ENCODE measurements around the gene OR52E6. TPM values are rescaled to one million over a fixed set of nuclear protein-coding genes. Genes with fewer than 3 reads are reported as not detected.
A peak's percentile ranks its signal among the peaks of the same experiment; 100 is the strongest.

Gene OR52E6
- total and polyA plus RNA-seq, 2 experiments from 2014 or later, result not detected

DNA sequence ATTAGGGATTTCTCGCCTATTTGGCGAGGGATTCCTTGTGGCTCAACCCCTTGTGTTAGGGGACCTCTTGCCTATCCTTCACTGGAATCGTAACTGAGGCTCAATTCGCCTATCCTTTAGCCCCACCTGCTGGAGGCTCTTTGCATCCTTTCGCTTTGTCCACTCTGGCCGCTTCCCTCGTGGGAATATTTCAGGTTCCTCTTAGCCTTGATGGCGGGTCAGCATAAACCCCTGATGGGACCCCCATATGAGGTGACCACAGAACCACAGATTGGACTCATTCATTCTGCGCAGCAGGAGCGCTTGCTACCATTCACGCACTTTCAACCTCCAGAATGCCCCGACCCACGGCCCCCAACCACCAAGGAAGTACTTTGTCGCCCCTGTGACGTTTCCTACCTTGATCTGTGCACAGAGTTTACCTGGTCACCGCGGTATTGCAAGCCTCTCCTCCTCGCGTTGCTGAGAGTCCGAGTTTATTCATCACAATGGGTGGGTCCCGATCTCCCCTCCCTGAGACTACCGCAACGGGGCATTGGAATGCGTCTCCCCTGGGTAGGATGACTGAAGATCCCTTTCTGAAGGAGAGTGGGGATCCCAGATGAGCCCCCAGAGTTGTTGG, 33.1 kb downstream of the OR52E6 start, which contains the start of gene OR52N2:
Gene OR52N2, plus strand, starts transcription at position 425 of the 622 bp plus-strand sequence. CDS start 11,412 bp downstream, outside the sequence.
- ATAC-seq, result peak; percentile 93
- peaks cover 10% of the 10 kb centered on the region for H3K9me3 Mint-ChIP-seq
- no peaks in the 10 kb centered on the region for H3K36me3 ChIP-seq (ENCODE audit: insufficient read depth)
- H3K27me3 Mint-ChIP-seq (ENCODE audit: insufficient read depth, low read depth, poor library complexity), result peaks cover 2% of the 10 kb centered on the region
- no peak for TF ChIP-seq POLR2AphosphoS5 (IDR thresholded peaks at IDR 0.05; ENCODE audit: low read depth)
- no peak for TF ChIP-seq NANOG (IDR thresholded peaks at IDR 0.05; ENCODE audit: borderline replicate concordance)
- TF ChIP-seq EZH2 (IDR thresholded peaks at IDR 0.05; ENCODE audit: low read depth, unreplicated experiment), result no peak
- peak; percentile 39; the same call in 1 of the 2 replicates for TF ChIP-seq CREB1 (CRISPR knock-in tag; IDR thresholded peaks at IDR 0.05; ENCODE audit: low read depth)
- no peak for TF ChIP-seq JUNB (IDR thresholded peaks at IDR 0.05; ENCODE audit: unreplicated experiment)
- TF ChIP-seq EZH2phosphoT487 (IDR thresholded peaks at IDR 0.05; ENCODE audit: unreplicated experiment), result no peak
- TF ChIP-seq, protein P1, sequence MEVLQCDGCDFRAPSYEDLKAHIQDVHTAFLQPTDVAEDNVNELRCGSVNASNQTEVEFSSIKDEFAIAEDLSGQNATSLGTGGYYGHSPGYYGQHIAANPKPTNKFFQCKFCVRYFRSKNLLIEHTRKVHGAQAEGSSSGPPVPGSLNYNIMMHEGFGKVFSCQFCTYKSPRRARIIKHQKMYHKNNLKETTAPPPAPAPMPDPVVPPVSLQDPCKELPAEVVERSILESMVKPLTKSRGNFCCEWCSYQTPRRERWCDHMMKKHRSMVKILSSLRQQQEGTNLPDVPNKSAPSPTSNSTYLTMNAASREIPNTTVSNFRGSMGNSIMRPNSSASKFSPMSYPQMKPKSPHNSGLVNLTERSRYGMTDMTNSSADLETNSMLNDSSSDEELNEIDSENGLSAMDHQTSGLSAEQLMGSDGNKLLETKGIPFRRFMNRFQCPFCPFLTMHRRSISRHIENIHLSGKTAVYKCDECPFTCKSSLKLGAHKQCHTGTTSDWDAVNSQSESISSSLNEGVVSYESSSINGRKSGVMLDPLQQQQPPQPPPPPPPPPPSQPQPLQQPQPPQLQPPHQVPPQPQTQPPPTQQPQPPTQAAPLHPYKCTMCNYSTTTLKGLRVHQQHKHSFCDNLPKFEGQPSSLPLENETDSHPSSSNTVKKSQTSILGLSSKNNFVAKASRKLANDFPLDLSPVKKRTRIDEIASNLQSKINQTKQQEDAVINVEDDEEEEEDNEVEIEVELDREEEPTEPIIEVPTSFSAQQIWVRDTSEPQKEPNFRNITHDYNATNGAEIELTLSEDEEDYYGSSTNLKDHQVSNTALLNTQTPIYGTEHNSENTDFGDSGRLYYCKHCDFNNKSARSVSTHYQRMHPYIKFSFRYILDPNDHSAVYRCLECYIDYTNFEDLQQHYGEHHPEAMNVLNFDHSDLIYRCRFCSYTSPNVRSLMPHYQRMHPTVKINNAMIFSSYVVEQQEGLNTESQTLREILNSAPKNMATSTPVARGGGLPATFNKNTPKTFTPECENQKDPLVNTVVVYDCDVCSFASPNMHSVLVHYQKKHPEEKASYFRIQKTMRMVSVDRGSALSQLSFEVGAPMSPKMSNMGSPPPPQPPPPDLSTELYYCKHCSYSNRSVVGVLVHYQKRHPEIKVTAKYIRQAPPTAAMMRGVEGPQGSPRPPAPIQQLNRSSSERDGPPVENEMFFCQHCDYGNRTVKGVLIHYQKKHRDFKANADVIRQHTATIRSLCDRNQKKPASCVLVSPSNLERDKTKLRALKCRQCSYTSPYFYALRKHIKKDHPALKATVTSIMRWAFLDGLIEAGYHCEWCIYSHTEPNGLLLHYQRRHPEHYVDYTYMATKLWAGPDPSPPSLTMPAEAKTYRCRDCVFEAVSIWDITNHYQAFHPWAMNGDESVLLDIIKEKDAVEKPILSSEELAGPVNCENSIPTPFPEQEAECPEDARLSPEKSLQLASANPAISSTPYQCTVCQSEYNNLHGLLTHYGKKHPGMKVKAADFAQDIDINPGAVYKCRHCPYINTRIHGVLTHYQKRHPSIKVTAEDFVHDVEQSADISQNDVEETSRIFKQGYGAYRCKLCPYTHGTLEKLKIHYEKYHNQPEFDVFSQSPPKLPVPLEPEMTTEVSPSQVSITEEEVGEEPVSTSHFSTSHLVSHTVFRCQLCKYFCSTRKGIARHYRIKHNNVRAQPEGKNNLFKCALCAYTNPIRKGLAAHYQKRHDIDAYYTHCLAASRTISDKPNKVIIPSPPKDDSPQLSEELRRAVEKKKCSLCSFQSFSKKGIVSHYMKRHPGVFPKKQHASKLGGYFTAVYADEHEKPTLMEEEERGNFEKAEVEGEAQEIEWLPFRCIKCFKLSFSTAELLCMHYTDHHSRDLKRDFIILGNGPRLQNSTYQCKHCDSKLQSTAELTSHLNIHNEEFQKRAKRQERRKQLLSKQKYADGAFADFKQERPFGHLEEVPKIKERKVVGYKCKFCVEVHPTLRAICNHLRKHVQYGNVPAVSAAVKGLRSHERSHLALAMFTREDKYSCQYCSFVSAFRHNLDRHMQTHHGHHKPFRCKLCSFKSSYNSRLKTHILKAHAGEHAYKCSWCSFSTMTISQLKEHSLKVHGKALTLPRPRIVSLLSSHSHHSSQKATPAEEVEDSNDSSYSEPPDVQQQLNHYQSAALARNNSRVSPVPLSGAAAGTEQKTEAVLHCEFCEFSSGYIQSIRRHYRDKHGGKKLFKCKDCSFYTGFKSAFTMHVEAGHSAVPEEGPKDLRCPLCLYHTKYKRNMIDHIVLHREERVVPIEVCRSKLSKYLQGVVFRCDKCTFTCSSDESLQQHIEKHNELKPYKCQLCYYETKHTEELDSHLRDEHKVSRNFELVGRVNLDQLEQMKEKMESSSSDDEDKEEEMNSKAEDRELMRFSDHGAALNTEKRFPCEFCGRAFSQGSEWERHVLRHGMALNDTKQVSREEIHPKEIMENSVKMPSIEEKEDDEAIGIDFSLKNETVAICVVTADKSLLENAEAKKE (CRISPR knock-in tag; IDR thresholded peaks at IDR 0.05), result no peak
- no peak for TF ChIP-seq ZNF114 (CRISPR knock-in tag; IDR thresholded peaks at IDR 0.05)
- TF ChIP-seq, protein P2, sequence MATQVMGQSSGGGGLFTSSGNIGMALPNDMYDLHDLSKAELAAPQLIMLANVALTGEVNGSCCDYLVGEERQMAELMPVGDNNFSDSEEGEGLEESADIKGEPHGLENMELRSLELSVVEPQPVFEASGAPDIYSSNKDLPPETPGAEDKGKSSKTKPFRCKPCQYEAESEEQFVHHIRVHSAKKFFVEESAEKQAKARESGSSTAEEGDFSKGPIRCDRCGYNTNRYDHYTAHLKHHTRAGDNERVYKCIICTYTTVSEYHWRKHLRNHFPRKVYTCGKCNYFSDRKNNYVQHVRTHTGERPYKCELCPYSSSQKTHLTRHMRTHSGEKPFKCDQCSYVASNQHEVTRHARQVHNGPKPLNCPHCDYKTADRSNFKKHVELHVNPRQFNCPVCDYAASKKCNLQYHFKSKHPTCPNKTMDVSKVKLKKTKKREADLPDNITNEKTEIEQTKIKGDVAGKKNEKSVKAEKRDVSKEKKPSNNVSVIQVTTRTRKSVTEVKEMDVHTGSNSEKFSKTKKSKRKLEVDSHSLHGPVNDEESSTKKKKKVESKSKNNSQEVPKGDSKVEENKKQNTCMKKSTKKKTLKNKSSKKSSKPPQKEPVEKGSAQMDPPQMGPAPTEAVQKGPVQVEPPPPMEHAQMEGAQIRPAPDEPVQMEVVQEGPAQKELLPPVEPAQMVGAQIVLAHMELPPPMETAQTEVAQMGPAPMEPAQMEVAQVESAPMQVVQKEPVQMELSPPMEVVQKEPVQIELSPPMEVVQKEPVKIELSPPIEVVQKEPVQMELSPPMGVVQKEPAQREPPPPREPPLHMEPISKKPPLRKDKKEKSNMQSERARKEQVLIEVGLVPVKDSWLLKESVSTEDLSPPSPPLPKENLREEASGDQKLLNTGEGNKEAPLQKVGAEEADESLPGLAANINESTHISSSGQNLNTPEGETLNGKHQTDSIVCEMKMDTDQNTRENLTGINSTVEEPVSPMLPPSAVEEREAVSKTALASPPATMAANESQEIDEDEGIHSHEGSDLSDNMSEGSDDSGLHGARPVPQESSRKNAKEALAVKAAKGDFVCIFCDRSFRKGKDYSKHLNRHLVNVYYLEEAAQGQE (IDR thresholded peaks at IDR 0.05; ENCODE audit: unreplicated experiment), result no peak
- TF ChIP-seq, protein P3, sequence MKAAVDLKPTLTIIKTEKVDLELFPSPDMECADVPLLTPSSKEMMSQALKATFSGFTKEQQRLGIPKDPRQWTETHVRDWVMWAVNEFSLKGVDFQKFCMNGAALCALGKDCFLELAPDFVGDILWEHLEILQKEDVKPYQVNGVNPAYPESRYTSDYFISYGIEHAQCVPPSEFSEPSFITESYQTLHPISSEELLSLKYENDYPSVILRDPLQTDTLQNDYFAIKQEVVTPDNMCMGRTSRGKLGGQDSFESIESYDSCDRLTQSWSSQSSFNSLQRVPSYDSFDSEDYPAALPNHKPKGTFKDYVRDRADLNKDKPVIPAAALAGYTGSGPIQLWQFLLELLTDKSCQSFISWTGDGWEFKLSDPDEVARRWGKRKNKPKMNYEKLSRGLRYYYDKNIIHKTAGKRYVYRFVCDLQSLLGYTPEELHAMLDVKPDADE (IDR thresholded peaks at IDR 0.05), result no peak
- TF ChIP-seq, protein P4, sequence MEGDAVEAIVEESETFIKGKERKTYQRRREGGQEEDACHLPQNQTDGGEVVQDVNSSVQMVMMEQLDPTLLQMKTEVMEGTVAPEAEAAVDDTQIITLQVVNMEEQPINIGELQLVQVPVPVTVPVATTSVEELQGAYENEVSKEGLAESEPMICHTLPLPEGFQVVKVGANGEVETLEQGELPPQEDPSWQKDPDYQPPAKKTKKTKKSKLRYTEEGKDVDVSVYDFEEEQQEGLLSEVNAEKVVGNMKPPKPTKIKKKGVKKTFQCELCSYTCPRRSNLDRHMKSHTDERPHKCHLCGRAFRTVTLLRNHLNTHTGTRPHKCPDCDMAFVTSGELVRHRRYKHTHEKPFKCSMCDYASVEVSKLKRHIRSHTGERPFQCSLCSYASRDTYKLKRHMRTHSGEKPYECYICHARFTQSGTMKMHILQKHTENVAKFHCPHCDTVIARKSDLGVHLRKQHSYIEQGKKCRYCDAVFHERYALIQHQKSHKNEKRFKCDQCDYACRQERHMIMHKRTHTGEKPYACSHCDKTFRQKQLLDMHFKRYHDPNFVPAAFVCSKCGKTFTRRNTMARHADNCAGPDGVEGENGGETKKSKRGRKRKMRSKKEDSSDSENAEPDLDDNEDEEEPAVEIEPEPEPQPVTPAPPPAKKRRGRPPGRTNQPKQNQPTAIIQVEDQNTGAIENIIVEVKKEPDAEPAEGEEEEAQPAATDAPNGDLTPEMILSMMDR (conservative IDR thresholded peaks at IDR 0.05; ENCODE audit: low read depth in 2 of 2), result peak; percentile 92 to 97
- no peak for TF ChIP-seq STAT1 (IDR thresholded peaks at IDR 0.05; ENCODE audit: unreplicated experiment)
- no peak for TF ChIP-seq ZNF331 (CRISPR knock-in tag; IDR thresholded peaks at IDR 0.05; ENCODE audit: low read depth)
- peak within 1 kb of the TSS; percentile 58 for H3K4me3 ChIP-seq
- peaks cover 18% of the 10 kb centered on the region for H3K4me1 ChIP-seq (ENCODE audit: insufficient read depth)
- H3K4me3 Mint-ChIP-seq, result peak within 1 kb of the TSS; percentile 74; the same call in 2 of the 3 replicates
- no peaks in the 10 kb centered on the region for H3K27me3 ChIP-seq (ENCODE audit: insufficient read depth)
- 0 out of 2 replicates have a peak within 1 kb of the TSS, but pooled peaks have one; percentile 25 for H3K27ac Mint-ChIP-seq
- DNase-seq (ENCODE audit: low spot score), result peak; percentile 88
- H3K4me2 ChIP-seq, result peak within 1 kb of the TSS; percentile 78
- H3K4me1 Mint-ChIP-seq, result peaks cover 27% of the 10 kb centered on the region
- H4K20me1 ChIP-seq (replicated peaks; ENCODE audit: insufficient read depth), result no peaks in the 10 kb centered on the region
- no peaks in the 10 kb centered on the region for H3K9me2 ChIP-seq (ENCODE audit: insufficient read depth)
- H3K79me2 ChIP-seq (replicated peaks; ENCODE audit: insufficient read depth), result no peaks in the 10 kb centered on the region
- no peaks in the 10 kb centered on the region for H3F3A ChIP-seq (replicated peaks; ENCODE audit: low read depth)
- H3K36me3 Mint-ChIP-seq (ENCODE audit: low read depth), result no peaks in the 10 kb centered on the region
- peak within 1 kb of the TSS; percentile 93 for H2AFZ ChIP-seq
- H3K27ac ChIP-seq (ENCODE audit: low read depth), result no peak within 1 kb of the TSS

Measured in GM23338 (cell line).